Liver (tissue), 9 donors: ENCODE measurements around the gene PAMR1. TPM values are rescaled to one million over a fixed set of nuclear protein-coding genes. Genes with fewer than 3 reads are reported as not detected.

ENCODE experiments used
- DNase-seq: peaks from one replicate; pipeline ENCODE4 v3.0.0-alpha.2; 2017; ENCODE audit warnings: low spot score
- H3K27ac ChIP-seq, 2 donors: one replicate each; pipeline ENCODE4 v1.7.0; 2013; ENCODE audit warnings: inconsistent platforms in 2 of 2, low read length in 2 of 2, control low read depth in 1 of 2, low read depth in 1 of 2, mild to moderate bottlenecking in 1 of 2
- H3K27me3 ChIP-seq, 4 donors: one replicate each; pipeline versions ENCODE4 v1.6.1 to v1.7.0; 2013; ENCODE audit warnings: low read length in 3 of 4, inconsistent platforms in 1 of 4, mild to moderate bottlenecking in 1 of 4, moderate library complexity in 1 of 4; ENCODE audit not compliant: control insufficient read depth in 4 of 4, insufficient read depth in 4 of 4
- H3K36me3 ChIP-seq, 4 donors: one replicate each; pipeline versions ENCODE4 v1.6.1 to v1.7.0; 2013; ENCODE audit warnings: low read length in 3 of 4, mild to moderate bottlenecking in 3 of 4, low read depth in 1 of 4, moderate library complexity in 1 of 4; ENCODE audit not compliant: control insufficient read depth in 4 of 4, insufficient read depth in 3 of 4
- H3K4me1 ChIP-seq, 4 donors: one replicate each; pipeline versions ENCODE4 v1.6.1 to v1.7.0; 2013; ENCODE audit warnings: low read length in 3 of 4, mild to moderate bottlenecking in 3 of 4, moderate library complexity in 1 of 4; ENCODE audit not compliant: control insufficient read depth in 4 of 4, insufficient read depth in 4 of 4
- H3K4me3 ChIP-seq, 3 donors: one replicate each; pipeline versions ENCODE4 v1.6.1 to v1.7.0; 2013; ENCODE audit warnings: low read length in 3 of 3, control low read depth in 1 of 3, low read depth in 1 of 3, mild to moderate bottlenecking in 1 of 3
- H3K9ac ChIP-seq, 2 donors: one replicate each; pipeline ENCODE4 v1.7.0; 2013; ENCODE audit warnings: low read length in 2 of 2, mild to moderate bottlenecking in 2 of 2, moderate library complexity in 2 of 2, control low read depth in 1 of 2, low read depth in 1 of 2
- H3K9me3 ChIP-seq, 4 donors: one replicate each; pipeline versions ENCODE4 v1.6.1 to v1.7.0; 2013; ENCODE audit warnings: low read length in 3 of 4; ENCODE audit not compliant: control insufficient read depth in 4 of 4
- EGR1 ChIP-seq, 2 donors: IDR thresholded peaks; 2 replicates each; pipeline ENCODE4 v1.6.1; 2016 to 2018; ENCODE audit warnings: antibody characterized with exemption in 2 of 2, low read depth in 2 of 2
- FOXA1 ChIP-seq: IDR thresholded peaks from 2 replicates; pipeline ENCODE4 v1.6.1; 2016; ENCODE audit warnings: antibody characterized with exemption
- FOXA2 ChIP-seq: IDR thresholded peaks from 2 replicates; pipeline ENCODE4 v1.6.1; 2016; ENCODE audit warnings: antibody characterized with exemption
- HNF4A ChIP-seq, 2 donors: conservative IDR thresholded peaks; 2 replicates each; pipeline ENCODE4 v1.6.1; 2016; ENCODE audit warnings: antibody characterized with exemption in 2 of 2, mild to moderate bottlenecking in 2 of 2
- HNF4G ChIP-seq: IDR thresholded peaks from 2 replicates; pipeline ENCODE4 v1.6.1; 2016; ENCODE audit warnings: antibody characterized with exemption
- JUND ChIP-seq, 2 donors: IDR thresholded peaks; 2 replicates each; pipeline ENCODE4 v1.6.1; 2016; ENCODE audit warnings: antibody characterized with exemption in 2 of 2
- NR2F2 ChIP-seq: IDR thresholded peaks from 2 replicates; pipeline ENCODE4 v1.6.1; 2016; ENCODE audit warnings: antibody characterized with exemption
- SP1 ChIP-seq: IDR thresholded peaks from 2 replicates; pipeline ENCODE4 v1.6.1; 2018; ENCODE audit warnings: antibody characterized with exemption, mild to moderate bottlenecking
- TAF1 ChIP-seq: conservative IDR thresholded peaks from 2 replicates; pipeline ENCODE4 v1.6.1; 2016; ENCODE audit warnings: antibody characterized with exemption, mild to moderate bottlenecking
- WGBS: extraction: QIAGEN DNeasy Blood & Tissue Kit; methylation state at CpG from one replicate; pipeline ENCODE4 v1.1.7; 2013; 5-methylcytosine and 5-hydroxymethylcytosine counted together
- polyA plus RNA-seq, 2 donors: library from polyadenylated mRNA; stranded (reverse) in 1 of 2; unstranded in 1 of 2; fragments of 200-250 nt in 1 of 2; fragments of >200 nt in 1 of 2; fragmentation: Nextera tagmentation in 1 of 2; extraction: Ambion mirVana in 1 of 2; gene quantifications; one replicate each; pipeline versions ENCODE4 v1.2.1 to v1.2.3, GENCODE V29; 2013 to 2015
- total RNA-seq, 2 donors: library from RNA; depleted of rRNA; stranded (reverse); fragments of >200 nt; gene quantifications; one replicate each; pipeline ENCODE4 v1.2.3, GENCODE V29; 2014
- TF ChIP-seq, protein P1 (sequence below): IDR thresholded peaks from 2 replicates; pipeline ENCODE4 v1.6.1; 2016; ENCODE audit warnings: antibody characterized with exemption
- TF ChIP-seq, protein P2 (sequence below): IDR thresholded peaks from 2 replicates; pipeline ENCODE4 v1.6.1; 2016; ENCODE audit warnings: antibody characterized with exemption
- TF ChIP-seq, protein P3 (sequence below): fragments of 150-350 bp; IDR thresholded peaks from 2 replicates; pipeline ENCODE4 v1.5.1; 2017; ENCODE audit warnings: improper control_type of control experiment, low read depth, low read length; ENCODE audit not compliant: missing input control
- donor health status: healthy.
- donor health status: healthy.
- donor health status: healthy.
- donor health status: healthy.
- donor health status: healthy.

Gene PAMR1
- total and polyA plus RNA-seq, 4 donors: 2.0 to 5.0 (median 2.8) TPM

DNA sequence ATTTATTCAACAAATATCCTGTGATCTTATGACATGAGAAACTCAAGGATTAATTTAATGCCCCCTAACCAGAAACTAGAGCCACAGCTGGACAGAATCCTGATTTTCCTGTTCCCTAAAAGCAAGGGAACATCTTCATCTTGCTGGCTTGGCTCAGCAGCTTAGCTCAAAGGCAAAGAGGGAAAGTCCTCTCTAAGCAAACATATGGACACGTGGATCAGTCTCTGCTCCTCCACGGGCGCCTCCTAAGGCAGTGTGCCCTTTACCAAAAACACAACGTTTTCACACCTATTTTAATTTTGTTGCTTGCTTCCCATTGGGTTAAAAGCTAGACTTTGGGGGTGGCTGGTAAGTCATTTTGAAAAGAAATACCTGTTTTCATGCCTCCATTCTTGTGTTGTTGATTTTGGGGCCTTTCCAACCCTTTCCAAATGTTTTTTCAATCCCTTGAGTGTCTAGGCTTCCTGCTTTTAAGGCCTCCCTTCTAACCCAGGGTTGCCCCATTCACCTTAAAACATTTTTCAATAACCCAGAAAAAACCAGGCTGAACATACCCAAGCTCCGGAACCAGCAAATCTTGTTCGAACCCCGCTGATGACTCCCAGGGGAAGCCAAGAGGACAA lies 121.5 kb downstream of the PAMR1 start:
- no peak for DNase-seq
- TF ChIP-seq FOXA1: no peak
- no peak for TF ChIP-seq HNF4G
- no peak for TF ChIP-seq EGR1 (IDR thresholded peaks at IDR 0.05; ENCODE audit: low read depth in 2 of 2)
- peak; percentile 11 to 28 for TF ChIP-seq HNF4A (conservative IDR thresholded peaks at IDR 0.05)
- no peak for TF ChIP-seq FOXA2
- no peak for TF ChIP-seq TAF1
- TF ChIP-seq, protein P1, sequence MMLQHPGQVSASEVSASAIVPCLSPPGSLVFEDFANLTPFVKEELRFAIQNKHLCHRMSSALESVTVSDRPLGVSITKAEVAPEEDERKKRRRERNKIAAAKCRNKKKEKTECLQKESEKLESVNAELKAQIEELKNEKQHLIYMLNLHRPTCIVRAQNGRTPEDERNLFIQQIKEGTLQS: no peak
- TF ChIP-seq, protein P2, sequence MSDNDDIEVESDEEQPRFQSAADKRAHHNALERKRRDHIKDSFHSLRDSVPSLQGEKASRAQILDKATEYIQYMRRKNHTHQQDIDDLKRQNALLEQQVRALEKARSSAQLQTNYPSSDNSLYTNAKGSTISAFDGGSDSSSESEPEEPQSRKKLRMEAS: peak; percentile 23
- Histone ChIP-seq H3K9me3 (no peaks in the 10 kb centered on the region), H3K27me3 (no peaks in the 10 kb centered on the region), H3K9ac (no peak overlapping the region), H3K27ac (no peak overlapping the region), H3K4me1 (peaks cover 0 to 6% (median 2%) of the 10 kb centered on the region in 4 donors), H3K36me3 (no peaks in the 10 kb centered on the region), H3K4me3 (no peak overlapping the region)
- 60% methylated on average over 7 of the region's 7 CpGs for WGBS

DNA sequence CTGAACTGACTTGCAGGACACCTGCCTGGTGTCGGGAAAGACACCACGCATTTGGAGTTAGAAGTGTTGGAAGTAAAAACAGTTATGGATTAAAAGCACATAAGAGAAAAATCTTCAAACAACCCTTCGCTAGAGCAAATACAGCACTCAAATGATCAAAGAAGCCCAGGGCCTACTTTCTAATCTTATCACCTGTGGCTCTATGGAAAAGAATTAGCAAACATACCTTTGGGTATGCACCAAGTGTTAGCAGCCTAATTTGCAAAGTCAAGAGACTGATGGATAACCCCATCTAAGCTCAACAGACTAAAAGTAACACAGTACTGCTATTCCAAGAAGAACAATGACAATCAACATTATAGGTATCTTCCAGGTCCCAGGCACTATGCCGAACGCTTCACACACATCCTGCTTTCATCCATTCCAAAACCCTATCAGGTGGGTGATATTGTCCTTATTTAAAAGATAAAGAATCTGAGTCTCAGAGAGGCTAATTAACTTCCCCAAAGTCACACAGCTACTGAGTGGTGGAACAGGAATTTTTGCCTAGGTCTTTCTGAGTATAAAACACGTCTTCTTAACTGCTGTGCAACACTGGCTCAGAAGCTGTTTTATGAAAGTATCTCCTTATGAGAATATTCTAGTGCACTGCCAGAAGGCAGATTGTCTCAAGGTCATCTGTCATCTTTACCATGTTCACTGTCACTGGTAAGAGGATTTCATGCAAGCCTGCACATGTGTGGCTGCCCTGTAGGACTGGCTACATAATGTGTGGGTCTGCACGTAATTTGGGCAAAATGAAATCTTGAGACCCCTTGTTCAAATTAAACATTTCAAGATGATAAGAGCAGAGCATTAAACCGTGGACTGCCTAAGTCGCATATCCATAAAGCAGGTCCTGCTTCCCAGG lies 122.4 kb downstream of the PAMR1 start:
- TF ChIP-seq NR2F2 (no peak), HNF4A (conservative IDR thresholded peaks at IDR 0.05) (no peak), EGR1 (IDR thresholded peaks at IDR 0.05; ENCODE audit: low read depth in 2 of 2) (no peak), FOXA2 (no peak), SP1 (no peak), JUND (IDR thresholded peaks at IDR 0.05) (no peak), TAF1 (no peak)
- TF ChIP-seq, protein P3, sequence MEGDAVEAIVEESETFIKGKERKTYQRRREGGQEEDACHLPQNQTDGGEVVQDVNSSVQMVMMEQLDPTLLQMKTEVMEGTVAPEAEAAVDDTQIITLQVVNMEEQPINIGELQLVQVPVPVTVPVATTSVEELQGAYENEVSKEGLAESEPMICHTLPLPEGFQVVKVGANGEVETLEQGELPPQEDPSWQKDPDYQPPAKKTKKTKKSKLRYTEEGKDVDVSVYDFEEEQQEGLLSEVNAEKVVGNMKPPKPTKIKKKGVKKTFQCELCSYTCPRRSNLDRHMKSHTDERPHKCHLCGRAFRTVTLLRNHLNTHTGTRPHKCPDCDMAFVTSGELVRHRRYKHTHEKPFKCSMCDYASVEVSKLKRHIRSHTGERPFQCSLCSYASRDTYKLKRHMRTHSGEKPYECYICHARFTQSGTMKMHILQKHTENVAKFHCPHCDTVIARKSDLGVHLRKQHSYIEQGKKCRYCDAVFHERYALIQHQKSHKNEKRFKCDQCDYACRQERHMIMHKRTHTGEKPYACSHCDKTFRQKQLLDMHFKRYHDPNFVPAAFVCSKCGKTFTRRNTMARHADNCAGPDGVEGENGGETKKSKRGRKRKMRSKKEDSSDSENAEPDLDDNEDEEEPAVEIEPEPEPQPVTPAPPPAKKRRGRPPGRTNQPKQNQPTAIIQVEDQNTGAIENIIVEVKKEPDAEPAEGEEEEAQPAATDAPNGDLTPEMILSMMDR: no peak
- TF ChIP-seq, protein P1: no peak
- DNase-seq: no peak
- no peak overlapping the region for H3K9ac ChIP-seq
- H3K4me1 ChIP-seq: peaks cover 0 to 6% (median 2%) of the 10 kb centered on the region in 4 donors
- H3K36me3 ChIP-seq: no peaks in the 10 kb centered on the region
- H3K27ac ChIP-seq: no peak overlapping the region
- no peaks in the 10 kb centered on the region for H3K27me3 ChIP-seq
- no peak overlapping the region for H3K4me3 ChIP-seq
- no peaks in the 10 kb centered on the region for H3K9me3 ChIP-seq
- 91% methylated on average over 9 of the region's 9 CpGs for WGBS

DNA sequence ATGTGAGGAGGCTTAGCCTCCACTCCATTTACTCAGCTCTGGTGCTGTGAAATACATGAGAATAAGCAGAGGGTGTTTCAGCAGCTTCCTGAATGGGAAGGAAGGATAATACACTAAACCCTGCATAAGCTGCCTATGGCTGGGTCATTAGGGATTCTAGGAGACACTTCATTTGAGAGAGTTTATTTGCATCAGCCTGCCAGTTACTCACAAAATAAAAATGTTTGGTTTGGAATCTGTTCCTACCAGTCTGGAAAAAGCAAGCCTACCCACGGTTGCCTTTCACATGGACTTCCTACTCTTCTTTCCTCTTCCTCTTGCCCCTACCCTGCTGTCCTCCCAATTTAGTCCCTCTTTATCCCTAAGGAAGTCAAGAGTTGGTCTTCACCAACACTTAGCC lies 126.5 kb downstream of the PAMR1 start:
- WGBS: 71% methylated on average over 1 of the region's 1 CpG
- H3K4me1 ChIP-seq: peaks cover 0 to under 1% (median under 1%) of the 10 kb centered on the region in 4 donors
- H3K27me3 ChIP-seq: no peaks in the 10 kb centered on the region
- no peaks in the 10 kb centered on the region for H3K36me3 ChIP-seq
- H3K9me3 ChIP-seq: no peaks in the 10 kb centered on the region
- no peak overlapping the region for H3K4me3 ChIP-seq
- no peak for DNase-seq
- TF ChIP-seq NR2F2: no peak
- TF ChIP-seq, protein P2: no peak
- H3K27ac ChIP-seq: no peak overlapping the region
- H3K9ac ChIP-seq: no peak overlapping the region
